GM21381 (cell line): ENCODE results near the gene RSBN1.

Experiments used
- ATAC-seq: cut with Tn5 transposase; IDR thresholded peaks from one replicate; pipeline ENCODE4 v1.9.1; 2021; ENCODE audit warnings: mild to moderate bottlenecking, moderate library complexity; ENCODE audit not compliant: unreplicated experiment

Gene RSBN1

DNA sequence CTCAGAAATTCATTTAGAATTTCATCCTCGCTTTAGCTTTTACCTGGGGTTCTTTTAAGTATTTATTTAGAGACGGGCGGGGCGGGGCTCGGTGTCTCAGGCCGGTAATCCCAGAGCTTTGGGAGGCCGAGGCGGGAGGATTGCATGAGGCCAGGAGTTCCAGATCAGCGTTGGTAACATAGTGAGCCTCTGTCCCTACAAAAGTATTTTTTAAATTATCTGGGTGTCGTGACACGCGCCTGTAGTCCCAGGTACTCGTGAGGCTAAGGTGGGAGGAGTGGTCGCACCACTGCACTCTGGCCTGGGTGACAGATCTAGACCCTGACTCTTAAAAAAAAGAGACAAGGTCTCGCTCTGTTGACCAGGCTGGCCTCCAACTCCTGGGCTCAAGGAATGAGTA, 942 bp upstream of the RSBN1 start:
- ATAC-seq: no peak

GRCh38 chr1:113812661-113813135, 422 bp upstream of the RSBN1 start:
- ATAC-seq: no peak

- peak; percentile 4 for ATAC-seq
These were observed 954 bp downstream of the RSBN1 start for GRCh38 chr1:113811156-113811887.

DNA sequence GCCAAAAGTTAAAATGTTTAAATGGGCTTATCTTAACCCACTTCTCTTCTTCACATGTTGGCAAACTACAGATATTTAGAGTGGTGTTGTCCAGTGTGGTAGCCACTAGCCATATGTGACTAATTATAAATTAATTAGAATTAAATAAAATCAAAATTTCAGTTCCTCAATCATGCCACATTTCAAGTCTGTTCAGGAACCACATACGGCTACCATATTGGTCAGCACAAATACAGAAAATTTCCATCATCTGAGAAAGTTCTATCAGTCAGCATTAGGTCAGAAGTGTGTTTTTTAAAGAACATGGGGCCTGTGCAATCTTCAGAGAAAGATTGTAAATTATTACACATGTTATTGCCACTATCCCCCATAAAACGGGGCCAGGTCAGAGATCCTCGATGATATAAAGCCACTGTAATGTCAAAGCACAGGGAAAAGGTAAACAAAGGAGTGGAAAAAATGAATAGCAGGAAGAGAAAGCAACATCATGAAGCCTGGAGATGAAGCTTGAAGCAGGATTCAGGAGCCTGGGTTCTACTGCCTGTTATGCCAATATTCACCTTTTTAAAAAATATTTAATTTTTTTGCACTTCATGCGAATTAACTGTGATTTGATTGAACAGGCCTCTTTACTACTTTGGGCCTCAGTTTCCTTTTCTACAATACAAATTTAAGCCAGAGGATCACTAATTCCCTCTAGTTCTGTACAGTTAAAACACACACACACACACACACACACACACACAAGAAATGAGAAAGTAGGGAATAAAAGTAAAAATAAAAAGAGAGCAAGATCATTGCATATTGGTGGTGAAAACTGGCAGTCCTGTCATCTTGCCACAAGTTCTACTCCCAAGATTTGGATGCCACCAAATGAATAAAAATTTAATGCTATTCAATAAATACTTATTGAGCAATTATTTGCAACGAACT, 2.3 kb downstream of the RSBN1 start:
- no peak for ATAC-seq

GRCh38 chr1:113808450-113809195, 3.7 kb downstream of the RSBN1 start:
- ATAC-seq: no peak

DNA sequence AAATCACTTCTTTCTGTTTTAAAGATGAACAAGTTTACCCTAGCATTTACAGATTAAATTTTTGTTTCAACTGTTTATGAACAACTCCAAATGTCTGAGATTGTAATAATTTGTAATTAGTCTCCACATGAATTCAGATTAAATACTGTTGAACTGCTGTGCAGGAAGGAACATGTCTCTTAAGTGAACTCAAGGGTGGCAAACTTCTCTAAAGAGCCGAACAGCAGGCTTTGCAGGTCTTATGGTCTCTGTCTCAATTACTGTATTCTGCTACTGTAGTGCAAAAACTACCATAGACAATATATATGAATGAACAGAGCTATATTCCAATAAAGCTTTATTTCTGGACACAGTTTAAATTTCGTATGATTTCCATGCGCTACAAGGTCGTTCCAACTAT, 6.6 kb downstream of the RSBN1 start:
- ATAC-seq: no peak

DNA sequence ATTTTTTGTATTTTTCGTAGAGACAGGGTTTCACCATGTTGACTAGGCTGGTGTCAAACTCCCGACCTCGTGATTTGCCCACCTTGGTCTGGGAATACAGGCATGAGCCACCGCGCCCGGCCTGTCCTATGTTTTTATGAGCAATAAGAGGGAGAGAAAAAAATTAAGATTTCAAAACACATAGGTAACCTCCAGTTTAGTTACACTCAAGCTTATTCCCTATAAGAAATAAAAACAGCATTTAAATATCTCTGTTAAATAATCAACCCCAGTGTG, 7.1 kb downstream of the RSBN1 start:
- ATAC-seq: no peak

GRCh38 chr1:113804421-113805255, 7.6 kb downstream of the RSBN1 start:
- ATAC-seq: no peak

DNA sequence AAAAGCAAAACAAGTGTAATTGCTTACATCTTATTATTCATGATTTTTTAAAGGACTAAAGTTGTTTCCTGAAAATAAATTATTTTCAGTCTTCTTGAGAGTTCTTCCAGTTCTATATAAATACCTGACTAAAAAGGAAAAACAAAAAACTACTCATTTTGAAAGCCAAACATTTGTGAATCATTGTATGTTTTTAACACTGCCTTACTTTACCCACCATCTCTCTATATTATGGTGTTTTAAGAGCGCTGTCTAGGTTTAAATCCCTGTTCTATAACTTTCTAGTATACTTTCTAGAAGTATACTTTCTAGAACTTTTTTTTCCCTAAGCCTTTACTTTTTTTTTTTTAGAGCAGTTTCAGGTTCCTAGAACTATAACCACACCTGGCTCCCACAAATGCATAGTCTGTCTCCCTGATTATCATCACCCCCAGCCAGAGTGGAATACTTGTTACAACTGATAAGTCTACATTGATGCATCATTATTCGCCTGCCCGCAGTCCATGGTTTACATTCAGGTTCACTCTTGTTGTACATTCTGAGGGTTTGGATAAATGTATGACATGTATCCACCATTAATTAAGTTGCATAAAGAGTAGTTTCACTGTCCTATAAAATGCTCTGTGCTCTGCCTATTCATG, 9.8 kb downstream of the RSBN1 start:
- ATAC-seq: no peak

- no peak for ATAC-seq
These were observed 11.8 kb downstream of the RSBN1 start for GRCh38 chr1:113800487-113800886.

DNA sequence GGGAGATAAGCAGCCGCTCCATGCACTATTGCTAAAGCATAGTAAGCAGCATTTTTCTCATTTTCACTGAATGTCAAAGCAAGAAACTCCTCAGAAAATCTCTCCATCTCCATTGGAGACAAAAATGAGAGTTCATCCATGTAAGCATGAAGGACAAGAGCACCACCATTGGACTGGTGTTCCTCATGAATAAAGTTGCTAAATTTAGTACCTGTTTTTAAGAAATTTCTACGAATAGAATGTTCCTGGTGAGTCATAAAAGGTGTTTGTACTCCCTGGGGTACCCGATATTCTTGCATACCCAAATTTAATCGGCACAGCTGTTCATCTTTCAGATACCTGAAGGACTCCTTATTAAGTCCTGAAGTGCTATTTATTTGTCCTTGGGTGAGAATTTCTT, 14.8 kb downstream of the RSBN1 start:
- ATAC-seq: no peak

DNA sequence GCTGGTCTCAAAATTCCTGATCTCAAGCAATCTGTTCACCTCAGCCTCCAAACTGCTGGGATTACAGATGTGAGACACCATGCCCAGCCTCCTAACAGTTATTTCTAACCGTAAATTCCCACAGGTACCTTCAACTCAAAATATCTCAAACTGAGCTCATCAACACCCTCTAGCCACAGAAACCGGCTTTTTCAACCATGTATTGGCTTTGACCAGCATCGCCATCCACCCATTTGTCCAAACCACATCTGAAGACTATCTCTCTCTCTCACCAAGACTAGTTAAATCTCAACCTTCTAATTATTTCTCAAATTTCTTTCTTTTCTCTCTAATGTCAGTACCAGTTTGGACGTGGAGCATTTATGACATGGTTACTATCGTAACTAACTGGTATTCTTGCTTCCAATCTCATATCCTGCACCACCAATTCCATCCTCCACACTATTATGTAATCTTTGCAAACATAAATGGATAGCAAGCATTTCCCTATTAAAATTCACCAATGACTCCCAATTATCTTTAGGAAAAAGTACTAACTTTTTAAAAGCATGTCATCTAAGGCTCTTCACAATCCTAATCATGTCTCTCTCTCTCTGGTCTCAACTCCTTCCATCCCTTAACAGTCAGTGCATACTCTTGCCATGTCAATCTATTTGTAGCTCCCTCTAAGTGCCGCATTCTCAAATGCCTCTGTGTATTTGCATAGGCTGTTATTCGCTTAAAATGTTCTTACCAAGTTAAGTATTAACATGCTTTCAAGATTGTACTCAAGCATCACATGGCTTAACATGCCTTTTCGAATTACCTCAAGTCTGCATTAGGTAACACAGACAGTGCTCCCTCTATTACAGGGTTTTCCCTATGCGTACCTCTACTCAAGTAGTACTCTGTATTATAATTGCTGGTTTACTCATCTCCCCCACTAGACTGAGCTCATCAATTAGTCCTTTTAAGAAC, 18.1 kb downstream of the RSBN1 start:
- ATAC-seq: no peak

DNA sequence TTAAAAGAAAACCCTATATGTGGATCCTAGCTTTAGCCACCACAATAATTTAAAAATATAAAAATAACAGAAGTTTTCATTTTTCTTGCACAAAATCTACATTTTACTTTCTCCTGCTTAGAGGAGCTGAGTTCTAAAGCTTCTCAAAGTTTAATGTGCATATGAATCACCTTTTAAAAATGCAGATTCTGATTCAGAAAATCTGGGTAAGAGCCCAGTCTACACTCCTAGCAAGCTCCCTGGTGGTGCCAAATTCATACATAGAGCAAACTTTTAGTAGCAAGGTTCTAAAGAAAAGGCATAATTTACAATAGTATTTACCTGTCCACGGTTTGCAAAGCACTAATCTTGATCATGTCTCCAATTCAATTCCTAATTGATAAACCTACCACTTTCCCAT, 19.3 kb downstream of the RSBN1 start:
- no peak for ATAC-seq

GRCh38 chr1:113792471-113792870, 19.8 kb downstream of the RSBN1 start:
- ATAC-seq: no peak

GRCh38 chr1:113788802-113789201, 23.5 kb downstream of the RSBN1 start:
- ATAC-seq: no peak

GRCh38 chr1:113787663-113788062, 24.6 kb downstream of the RSBN1 start:
- ATAC-seq: no peak

DNA sequence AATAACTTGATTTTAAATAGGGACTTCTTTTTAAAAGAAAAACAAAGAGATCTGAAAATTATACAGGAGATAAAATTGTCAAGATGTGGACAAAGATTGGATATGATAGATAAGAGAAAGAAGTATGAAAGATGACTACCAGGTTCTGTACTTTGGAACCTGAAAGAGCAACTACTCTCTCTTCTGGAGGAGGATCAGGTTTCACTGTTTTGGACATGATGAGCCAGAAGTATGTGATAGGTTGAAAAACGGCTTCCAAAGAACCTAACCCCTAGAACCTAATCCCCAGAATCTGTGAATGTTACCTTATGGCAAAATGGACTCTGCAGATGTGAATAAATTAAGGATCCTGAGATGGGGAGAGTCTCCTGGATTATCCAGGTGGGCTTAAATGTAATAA, 26.2 kb downstream of the RSBN1 start:
- ATAC-seq: no peak

- peak; percentile 70 for ATAC-seq
These were observed 28.0 kb downstream of the RSBN1 start for GRCh38 chr1:113784104-113784779.
